ENCODE data around the gene GPC6. TPM values are rescaled to one million over a fixed set of nuclear protein-coding genes. Genes with fewer than 3 reads are reported as not detected.

GPC6 gene
- total and polyA plus RNA-seq, 2 experiments from 2014 or later = 14.4 to 20.8 TPM

DNA sequence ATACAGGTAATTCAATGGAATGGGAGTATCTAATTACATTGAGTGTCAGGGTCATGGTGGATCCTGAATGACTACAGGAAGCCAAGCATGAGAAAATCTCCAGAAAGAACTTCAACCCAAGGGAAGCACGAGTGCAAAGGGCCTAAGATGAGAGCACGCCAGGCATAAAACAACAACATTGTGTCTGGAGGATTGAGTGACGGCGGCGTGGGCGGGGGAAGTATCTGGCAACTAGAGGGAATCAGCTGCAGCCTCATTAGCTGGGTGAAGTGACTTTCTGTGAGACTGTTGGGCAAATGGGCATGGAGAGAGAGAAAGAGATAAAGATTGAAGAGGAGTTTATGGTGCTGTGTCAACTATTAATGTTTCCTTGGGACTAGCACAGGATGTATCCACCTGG is 194.3 kb downstream of the GPC6 start:
- Histone ChIP-seq H3K9me2 (ENCODE audit: insufficient read depth) (no peaks in the 10 kb centered on the region; the same call in none of the 2 replicates), H3K4me3 (no peak overlapping the region), H3K27ac (no peak overlapping the region), H3K27me3 (replicated peaks; ENCODE audit: insufficient read depth) (no peaks in the 10 kb centered on the region), H4K20me1 (ENCODE audit: insufficient read depth) (no peaks in the 10 kb centered on the region), H3K4me2 (ENCODE audit: unreplicated experiment) (no peak overlapping the region), H3K9me3 (ENCODE audit: low read depth) (no peaks in the 10 kb centered on the region), H3K79me2 (ENCODE audit: insufficient read depth) (no peaks in the 10 kb centered on the region), H3K9ac (no peak overlapping the region), H3K4me1 (ENCODE audit: insufficient read depth) (peaks cover 18% of the 10 kb centered on the region), H3F3A (ENCODE audit: insufficient read depth) (no peaks in the 10 kb centered on the region), H3K36me3 (ENCODE audit: low read depth) (no peaks in the 10 kb centered on the region), H2AFZ (no peak overlapping the region)
- in situ Hi-C loops (cut with MboI) = no loop called here
- 60 to 62% methylated on average over 6 of the region's 6 CpGs for WGBS, 2 experiments (ENCODE audit: low coverage in 1 of 2, low lambda C conversion rate in 2 of 2, missing lambda C conversion rate in 2 of 2)
- DNase-seq = no peak
- no peak for TF ChIP-seq EZH2phosphoT487 (IDR thresholded peaks at IDR 0.05; ENCODE audit: insufficient read depth, low read depth)
- no peak for TF ChIP-seq EZH2 (IDR thresholded peaks at IDR 0.05; ENCODE audit: insufficient read depth, poor library complexity, severe bottlenecking)

GRCh38 chr13:93422980-93423543 is 196.5 kb downstream of the GPC6 start:
- Histone ChIP-seq H3K4me2 (ENCODE audit: unreplicated experiment) (no peak overlapping the region), H3K4me3 (no peak overlapping the region), H3K27ac (no peak overlapping the region), H3K9me3 (ENCODE audit: low read depth) (no peaks in the 10 kb centered on the region), H3K4me1 (ENCODE audit: insufficient read depth) (peaks cover 9% of the 10 kb centered on the region), H2AFZ (peak overlapping the region; percentile 34; the same call in 1 of the 2 replicates), H3K36me3 (ENCODE audit: low read depth) (no peaks in the 10 kb centered on the region), H3K79me2 (ENCODE audit: insufficient read depth) (no peaks in the 10 kb centered on the region), H3K9me2 (ENCODE audit: insufficient read depth) (no peaks in the 10 kb centered on the region; the same call in none of the 2 replicates), H3F3A (ENCODE audit: insufficient read depth) (no peaks in the 10 kb centered on the region), H4K20me1 (ENCODE audit: insufficient read depth) (no peaks in the 10 kb centered on the region), H3K9ac (no peak overlapping the region), H3K27me3 (replicated peaks; ENCODE audit: insufficient read depth) (no peaks in the 10 kb centered on the region)
- in situ Hi-C loops (cut with MboI) = no loop called here
- WGBS, 2 experiments (ENCODE audit: low coverage in 1 of 2, low lambda C conversion rate in 2 of 2, missing lambda C conversion rate in 2 of 2) = 38 to 42% methylated on average over 2 of the region's 2 CpGs
- TF ChIP-seq EZH2 (IDR thresholded peaks at IDR 0.05; ENCODE audit: insufficient read depth, poor library complexity, severe bottlenecking) = no peak
- no peak for TF ChIP-seq EZH2phosphoT487 (IDR thresholded peaks at IDR 0.05; ENCODE audit: insufficient read depth, low read depth)
- DNase-seq = no peak

GRCh38 chr13:93425411-93425810 is 198.8 kb downstream of the GPC6 start:
- in situ Hi-C loops (cut with MboI) = no loop called here
- Histone ChIP-seq H4K20me1 (ENCODE audit: insufficient read depth) (no peaks in the 10 kb centered on the region), H3K27me3 (replicated peaks; ENCODE audit: insufficient read depth) (no peaks in the 10 kb centered on the region), H3K9ac (no peak overlapping the region), H3F3A (ENCODE audit: insufficient read depth) (no peaks in the 10 kb centered on the region), H3K36me3 (ENCODE audit: low read depth) (no peaks in the 10 kb centered on the region), H3K4me1 (ENCODE audit: insufficient read depth) (peaks cover 9% of the 10 kb centered on the region), H3K4me2 (ENCODE audit: unreplicated experiment) (no peak overlapping the region), H3K9me3 (ENCODE audit: low read depth) (no peaks in the 10 kb centered on the region), H3K27ac (no peak overlapping the region), H3K4me3 (no peak overlapping the region), H3K9me2 (ENCODE audit: insufficient read depth) (no peaks in the 10 kb centered on the region), H2AFZ (no peak overlapping the region), H3K79me2 (ENCODE audit: insufficient read depth) (no peaks in the 10 kb centered on the region)
- no peak for TF ChIP-seq EZH2phosphoT487 (IDR thresholded peaks at IDR 0.05; ENCODE audit: insufficient read depth, low read depth)
- TF ChIP-seq EZH2 (IDR thresholded peaks at IDR 0.05; ENCODE audit: insufficient read depth, poor library complexity, severe bottlenecking) = no peak
- DNase-seq = peak; percentile 35
- WGBS, 2 experiments (ENCODE audit: low coverage in 1 of 2, low lambda C conversion rate in 2 of 2, missing lambda C conversion rate in 2 of 2) = 13 to 15% methylated on average over 3 of the region's 3 CpGs

DNA sequence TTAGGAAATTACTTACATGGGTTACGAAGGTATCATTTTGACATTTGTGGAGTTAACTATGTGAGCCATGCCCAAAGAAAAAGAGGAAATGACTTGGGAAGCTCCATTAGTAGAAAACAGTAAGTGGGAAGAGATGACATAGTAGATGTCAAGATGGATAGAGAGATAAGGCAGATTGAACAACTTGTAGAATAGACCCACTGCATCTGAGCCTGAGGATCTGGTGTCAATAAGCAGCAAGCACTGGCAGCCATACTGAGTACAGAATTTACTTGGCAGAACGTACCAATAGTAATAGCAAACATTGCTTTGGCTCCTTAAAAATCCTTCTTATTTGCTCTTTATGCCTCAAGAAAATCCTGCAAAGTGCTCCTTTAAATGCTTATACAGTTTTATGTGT is 203.8 kb downstream of the GPC6 start:
- H3K4me3 ChIP-seq = no peak overlapping the region
- TF ChIP-seq EZH2 (IDR thresholded peaks at IDR 0.05; ENCODE audit: insufficient read depth, poor library complexity, severe bottlenecking) = no peak
- no peak for TF ChIP-seq EZH2phosphoT487 (IDR thresholded peaks at IDR 0.05; ENCODE audit: insufficient read depth, low read depth)
- H4K20me1 ChIP-seq (ENCODE audit: insufficient read depth) = no peaks in the 10 kb centered on the region
- no peak overlapping the region for H3K27ac ChIP-seq
- no peak overlapping the region for H3K4me2 ChIP-seq (ENCODE audit: unreplicated experiment)
- H3K4me1 ChIP-seq (ENCODE audit: insufficient read depth) = no peaks in the 10 kb centered on the region
- H3K36me3 ChIP-seq (ENCODE audit: low read depth) = no peaks in the 10 kb centered on the region
- H3K79me2 ChIP-seq (ENCODE audit: insufficient read depth) = no peaks in the 10 kb centered on the region
- no peak overlapping the region for H2AFZ ChIP-seq
- WGBS, 2 experiments (ENCODE audit: low coverage in 1 of 2, low lambda C conversion rate in 2 of 2, missing lambda C conversion rate in 2 of 2) = 61 to 64% methylated on average over 2 of the region's 2 CpGs
- in situ Hi-C loops (cut with MboI) = no loop called here
- no peaks in the 10 kb centered on the region; the same call in 1 of the 2 replicates for H3F3A ChIP-seq (ENCODE audit: insufficient read depth)
- no peaks in the 10 kb centered on the region for H3K9me2 ChIP-seq (ENCODE audit: insufficient read depth)
- no peaks in the 10 kb centered on the region for H3K9me3 ChIP-seq (ENCODE audit: low read depth)
- no peak for DNase-seq
- H3K9ac ChIP-seq = no peak overlapping the region
- H3K27me3 ChIP-seq (replicated peaks; ENCODE audit: insufficient read depth) = no peaks in the 10 kb centered on the region

Measured in GM23248 (cell line).